LNCAP (cell line): ENCODE data around the gene PDE6H.

Experiments used
- TF ChIP-seq, protein P1 (sequence below): fragments of 450-650 bp; IDR thresholded peaks from 2 replicates; pipeline ENCODE4 v1.5.1; 2017; ENCODE audit warnings: mild to moderate bottlenecking

The PDE6H gene

DNA sequence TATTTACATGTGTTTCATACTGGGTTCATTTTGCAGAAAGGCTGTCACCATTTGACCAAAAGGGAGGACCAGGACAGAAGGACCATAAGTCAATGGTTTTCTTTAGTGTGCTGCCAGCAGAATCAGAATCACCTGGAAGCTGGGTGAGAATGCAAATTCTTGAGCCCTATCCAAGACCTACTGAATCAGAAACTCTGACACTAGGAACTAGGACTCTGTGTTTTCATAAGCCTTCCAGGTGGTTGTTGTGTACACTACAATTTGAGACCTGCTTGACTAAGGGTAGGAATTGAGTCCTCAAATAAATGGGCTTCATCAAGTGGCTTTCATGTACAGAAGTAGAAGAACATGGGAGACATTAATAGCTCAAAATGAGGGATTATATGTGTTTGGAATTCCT is 32.2 kb downstream of the PDE6H start:
- TF ChIP-seq, protein P1, sequence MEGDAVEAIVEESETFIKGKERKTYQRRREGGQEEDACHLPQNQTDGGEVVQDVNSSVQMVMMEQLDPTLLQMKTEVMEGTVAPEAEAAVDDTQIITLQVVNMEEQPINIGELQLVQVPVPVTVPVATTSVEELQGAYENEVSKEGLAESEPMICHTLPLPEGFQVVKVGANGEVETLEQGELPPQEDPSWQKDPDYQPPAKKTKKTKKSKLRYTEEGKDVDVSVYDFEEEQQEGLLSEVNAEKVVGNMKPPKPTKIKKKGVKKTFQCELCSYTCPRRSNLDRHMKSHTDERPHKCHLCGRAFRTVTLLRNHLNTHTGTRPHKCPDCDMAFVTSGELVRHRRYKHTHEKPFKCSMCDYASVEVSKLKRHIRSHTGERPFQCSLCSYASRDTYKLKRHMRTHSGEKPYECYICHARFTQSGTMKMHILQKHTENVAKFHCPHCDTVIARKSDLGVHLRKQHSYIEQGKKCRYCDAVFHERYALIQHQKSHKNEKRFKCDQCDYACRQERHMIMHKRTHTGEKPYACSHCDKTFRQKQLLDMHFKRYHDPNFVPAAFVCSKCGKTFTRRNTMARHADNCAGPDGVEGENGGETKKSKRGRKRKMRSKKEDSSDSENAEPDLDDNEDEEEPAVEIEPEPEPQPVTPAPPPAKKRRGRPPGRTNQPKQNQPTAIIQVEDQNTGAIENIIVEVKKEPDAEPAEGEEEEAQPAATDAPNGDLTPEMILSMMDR, result no peak

DNA sequence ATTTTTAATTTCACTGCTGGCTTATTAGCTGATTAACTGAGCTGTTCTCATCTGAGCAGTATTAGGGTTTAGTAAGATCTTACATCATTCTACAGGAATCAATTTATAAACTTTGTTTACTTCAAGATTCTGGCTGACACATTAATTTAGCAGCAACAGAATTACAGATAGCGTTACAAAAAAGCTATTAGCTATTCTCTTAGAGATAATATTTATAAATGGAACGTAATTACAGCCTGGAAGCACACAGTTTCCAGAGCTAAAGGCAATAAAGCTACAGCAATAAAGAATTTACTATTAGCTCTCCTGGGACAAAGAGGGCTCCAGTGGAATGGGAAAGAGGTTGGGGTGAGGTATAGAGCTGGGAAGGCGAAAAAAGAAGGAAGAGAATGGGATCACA is 34.7 kb downstream of the PDE6H start:
- TF ChIP-seq, protein P1, result no peak

DNA sequence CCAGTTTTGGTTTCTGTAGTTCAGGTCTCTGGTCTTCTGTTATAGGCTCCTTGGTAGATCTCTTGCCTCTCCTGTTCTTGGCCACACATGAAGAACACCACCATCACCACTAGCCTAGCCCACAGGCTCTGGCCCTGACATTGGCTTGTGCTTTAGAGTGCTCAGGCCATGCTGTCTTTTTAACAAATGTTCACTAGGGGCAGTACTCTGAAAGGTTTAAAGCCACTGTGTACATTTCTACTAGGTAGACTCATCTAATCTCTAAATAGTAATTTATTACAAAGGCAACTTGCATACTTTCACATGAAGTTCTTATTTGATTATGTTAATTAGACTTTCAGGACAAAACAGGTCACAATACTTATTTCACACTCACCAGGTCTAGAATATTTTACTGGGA is 38.3 kb downstream of the PDE6H start:
- TF ChIP-seq, protein P1, result 0 out of 2 replicates have a peak, but pooled peaks have one; percentile 20

DNA sequence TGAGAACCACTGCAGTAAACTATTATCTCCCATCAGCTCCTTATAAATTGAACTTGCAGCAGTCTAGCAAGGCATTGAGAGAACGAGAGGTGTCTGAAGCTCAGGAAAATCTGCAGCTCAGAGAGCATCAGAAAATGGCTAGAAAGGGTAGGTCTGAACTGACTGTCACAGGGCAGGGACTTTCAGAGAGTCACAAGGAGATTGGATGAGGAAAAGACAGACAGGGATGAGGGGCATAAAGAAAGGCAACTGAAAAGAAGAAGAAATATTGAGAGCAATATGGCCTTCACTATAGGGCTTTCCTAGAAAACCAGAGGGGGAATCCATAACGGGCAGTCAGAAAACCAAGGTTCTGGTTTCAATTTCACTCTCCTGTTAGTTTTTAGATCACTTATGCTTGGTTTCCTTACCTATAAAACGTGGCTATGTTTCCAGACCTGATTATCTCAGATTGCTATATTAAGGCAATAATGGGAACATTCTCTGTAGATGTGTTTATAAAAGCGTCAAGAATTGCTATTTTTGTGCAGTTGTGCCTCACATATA is 40.9 kb downstream of the PDE6H start:
- TF ChIP-seq, protein P1, result no peak

DNA sequence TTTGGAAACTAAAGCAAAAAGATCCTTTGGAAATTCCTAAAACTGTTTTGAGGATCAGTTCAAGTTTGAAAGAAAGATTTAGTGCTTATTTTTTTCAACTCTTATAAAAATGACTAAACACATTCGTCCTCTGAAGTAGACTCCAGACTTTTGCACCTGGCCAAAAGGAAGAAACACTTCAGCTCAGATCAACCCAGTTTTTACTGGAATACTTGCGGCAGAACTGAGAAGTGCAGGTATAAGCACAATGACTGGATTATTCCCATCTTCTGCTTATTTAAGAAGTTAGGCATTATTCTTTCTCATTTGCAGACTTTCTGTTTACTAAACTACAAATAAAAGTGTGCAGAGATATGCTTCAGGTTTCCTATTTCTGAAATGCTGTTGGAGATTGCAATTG is 41.9 kb downstream of the PDE6H start:
- TF ChIP-seq, protein P1, result no peak

DNA sequence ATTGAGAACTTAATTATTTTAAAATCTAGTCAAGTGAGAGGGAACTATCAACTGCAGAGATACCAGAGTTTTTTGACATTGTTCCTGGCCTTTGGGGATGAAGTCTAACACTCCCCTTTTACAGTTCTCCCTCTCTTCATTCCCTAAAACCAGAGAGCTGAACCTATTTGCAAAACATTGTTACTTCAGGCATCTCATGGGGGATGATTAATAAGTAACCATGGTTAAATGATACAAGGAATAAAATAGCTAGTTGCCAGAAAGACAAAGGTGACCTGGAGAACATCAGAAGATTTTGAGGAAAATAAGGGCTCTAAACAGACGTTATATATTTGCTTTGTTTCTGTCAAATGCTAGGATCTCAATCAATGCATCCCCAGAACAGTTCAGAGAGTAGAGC is 42.3 kb downstream of the PDE6H start:
- TF ChIP-seq, protein P1, result no peak

DNA sequence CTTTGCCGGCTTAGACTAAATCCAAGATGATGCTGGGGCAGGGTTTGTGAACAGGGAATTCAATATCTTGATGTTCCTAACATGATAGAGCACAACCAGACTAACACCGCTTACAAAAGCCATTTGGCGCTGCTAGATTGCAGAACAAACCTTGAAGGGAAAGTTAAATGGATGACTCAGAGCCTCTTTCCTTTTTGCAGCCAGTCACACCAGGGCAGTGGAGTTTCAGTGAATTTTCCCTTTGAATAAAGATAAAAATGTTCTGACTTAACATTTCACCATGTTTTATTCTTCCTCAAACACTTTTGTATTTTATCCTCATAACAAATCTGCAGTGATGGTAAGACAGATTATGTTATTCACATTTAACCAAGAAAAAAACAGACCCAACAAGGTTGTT is 47.3 kb downstream of the PDE6H start:
- TF ChIP-seq, protein P1, result no peak
